GM19324 (cell line): ENCODE results near the gene PGM2.
"Not testable (repeated sequence)": the region's sequence is repeated elsewhere in the genome, so short reads cannot be mapped to it uniquely, and the experiment has no call there.

Source experiments
- ATAC-seq: cut with Tn5 transposase; IDR thresholded peaks from one replicate; pipeline ENCODE4 v1.9.1; 2021; ENCODE audit warnings: mild to moderate bottlenecking, moderate library complexity; ENCODE audit not compliant: unreplicated experiment, low FRiP score

PGM2 gene

DNA sequence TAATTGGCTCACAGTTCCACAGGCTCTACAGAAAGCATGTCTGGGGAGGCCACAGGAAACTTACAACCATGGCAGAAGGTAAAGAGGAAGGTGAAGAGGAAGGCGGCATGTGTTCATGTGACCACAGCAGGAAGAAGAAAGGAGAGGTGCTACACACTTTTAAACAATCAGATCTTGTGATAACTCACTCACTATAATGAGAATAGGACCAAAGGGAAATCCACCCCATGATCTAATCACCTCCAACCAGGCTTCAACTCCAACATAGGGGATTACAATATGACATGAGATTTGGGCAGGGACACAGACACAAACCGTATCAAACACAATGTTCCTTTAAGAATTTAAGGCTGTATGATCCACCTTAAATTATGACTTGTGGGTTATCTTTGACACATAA, 10.5 kb upstream of the PGM2 start:
- no peak for ATAC-seq

- no peak for ATAC-seq
These were observed 9.8 kb upstream of the PGM2 start for GRCh38 chr4:37816719-37817118.

GRCh38 chr4:37818752-37819151, 7.7 kb upstream of the PGM2 start:
- no peak for ATAC-seq

DNA sequence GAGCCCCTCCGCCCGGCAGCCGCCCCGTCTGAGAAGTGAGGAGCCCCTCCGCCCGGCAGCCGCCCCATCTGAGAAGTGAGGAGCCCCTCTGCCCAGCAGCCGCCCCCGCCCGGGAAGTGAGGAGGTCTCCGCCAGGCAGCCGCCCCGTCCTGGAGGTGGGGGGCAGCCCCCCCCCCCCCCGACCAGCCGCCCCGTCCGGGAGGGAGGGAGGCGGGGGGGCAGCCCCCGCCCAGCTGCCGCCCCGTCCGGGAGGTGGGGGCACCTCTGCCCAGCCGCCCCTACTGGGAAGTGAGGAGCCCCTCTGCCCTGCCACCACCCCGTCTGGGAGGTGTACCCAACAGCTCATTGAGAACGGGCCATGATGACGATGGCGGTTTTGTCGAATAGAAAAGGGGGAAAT, 6.0 kb upstream of the PGM2 start:
- ATAC-seq = not testable (repeated sequence)

GRCh38 chr4:37821953-37822605, 4.4 kb upstream of the PGM2 start:
- no peak for ATAC-seq

GRCh38 chr4:37825501-37825900, 985 bp upstream of the PGM2 start:
- ATAC-seq = not testable (repeated sequence)

- peak; percentile 8 for ATAC-seq
These were observed 555 bp upstream of the PGM2 start for GRCh38 chr4:37825968-37826294.

- ATAC-seq = peak; percentile 33
These were observed 672 bp downstream of the PGM2 start for GRCh38 chr4:37827030-37827685.

- no peak for ATAC-seq
These were observed 1.4 kb downstream of the PGM2 start for GRCh38 chr4:37827802-37828321.

DNA sequence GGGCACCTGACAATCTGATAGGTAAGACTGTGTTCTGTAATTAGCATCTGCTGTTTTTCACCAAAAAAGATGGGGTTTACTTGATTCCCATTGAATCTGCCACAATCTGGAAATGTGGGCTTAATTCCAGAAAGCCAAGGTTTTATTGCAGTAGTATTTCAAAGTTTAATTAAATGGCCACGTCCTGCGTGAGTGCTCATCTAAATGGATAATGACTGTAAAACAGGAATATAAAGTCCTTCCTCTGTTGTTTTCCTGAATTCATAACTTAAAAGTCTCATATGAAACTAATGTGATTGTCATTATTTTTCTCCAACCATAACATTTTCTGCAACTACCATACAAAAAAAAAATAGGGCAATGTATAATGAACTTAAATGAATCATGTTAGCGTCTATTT, 2.4 kb downstream of the PGM2 start:
- ATAC-seq = no peak

DNA sequence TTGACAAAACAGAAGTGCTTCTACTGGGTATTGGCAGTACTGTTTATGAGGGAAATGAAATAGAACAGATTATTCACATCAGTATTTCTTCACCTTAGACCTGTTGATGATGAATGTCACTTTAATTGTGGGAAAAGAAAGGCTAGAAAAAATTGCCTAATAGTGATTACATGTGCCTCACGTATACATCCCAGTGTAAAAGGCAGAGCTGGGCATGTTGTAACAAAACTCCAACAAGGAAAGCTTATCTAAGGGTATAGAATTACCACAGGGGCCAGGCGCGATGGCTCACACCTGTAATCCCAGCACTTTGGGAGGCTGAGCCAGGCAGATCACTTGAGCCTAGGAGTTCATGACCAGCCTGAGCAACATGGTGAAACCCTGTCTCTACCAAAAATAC, 4.2 kb downstream of the PGM2 start:
- no peak for ATAC-seq

- no peak for ATAC-seq
These were observed 8.5 kb downstream of the PGM2 start for GRCh38 chr4:37835031-37835430.

DNA sequence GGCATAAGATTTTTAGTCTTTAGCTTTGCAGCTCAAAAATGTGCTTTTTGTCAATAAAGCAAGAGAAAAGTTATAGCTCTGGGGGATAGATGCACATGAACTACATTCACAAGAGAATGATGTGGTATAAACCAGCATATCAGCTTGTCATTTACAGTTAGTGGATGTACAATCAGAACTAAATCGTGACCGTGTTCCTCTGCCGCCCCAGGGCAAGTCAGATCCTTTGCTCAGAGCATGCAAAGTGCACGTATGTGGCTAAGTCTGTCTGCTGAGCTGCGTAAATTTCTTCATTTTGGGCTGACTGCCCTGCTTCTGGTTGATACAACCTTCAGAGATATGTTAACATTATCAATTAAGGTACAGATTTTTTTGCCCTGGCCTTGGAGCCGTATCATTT, 9.3 kb downstream of the PGM2 start:
- ATAC-seq = no peak

GRCh38 chr4:37836274-37836673, 9.8 kb downstream of the PGM2 start:
- no peak for ATAC-seq

GRCh38 chr4:37836838-37837440, 10.5 kb downstream of the PGM2 start:
- ATAC-seq = no peak

DNA sequence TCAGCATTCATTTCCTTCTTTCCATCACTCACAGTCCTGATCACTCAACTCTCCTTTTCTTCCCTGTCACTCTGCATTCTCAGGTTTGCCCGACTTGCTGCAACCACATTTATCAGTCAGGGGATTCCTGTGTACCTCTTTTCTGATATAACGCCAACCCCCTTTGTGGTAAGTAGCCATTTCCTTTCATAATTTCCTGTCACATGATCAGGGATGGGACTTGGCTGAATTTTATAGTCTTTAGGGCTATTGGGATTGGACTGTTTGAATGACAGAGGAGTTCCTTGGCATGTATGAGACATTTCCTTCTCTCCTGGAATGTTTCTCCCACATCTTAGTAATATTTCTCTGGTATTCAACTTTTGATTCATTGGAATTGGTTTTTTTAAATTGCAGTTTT, 11.0 kb downstream of the PGM2 start:
- ATAC-seq = no peak

- no peak for ATAC-seq
These were observed 12.9 kb downstream of the PGM2 start for GRCh38 chr4:37839426-37839825.

- no peak for ATAC-seq
These were observed 17.7 kb downstream of the PGM2 start for GRCh38 chr4:37844204-37844603.

- no peak for ATAC-seq
These were observed 18.7 kb downstream of the PGM2 start for GRCh38 chr4:37845201-37845600.

- no peak for ATAC-seq
These were observed 20.9 kb downstream of the PGM2 start for GRCh38 chr4:37847311-37847884.

DNA sequence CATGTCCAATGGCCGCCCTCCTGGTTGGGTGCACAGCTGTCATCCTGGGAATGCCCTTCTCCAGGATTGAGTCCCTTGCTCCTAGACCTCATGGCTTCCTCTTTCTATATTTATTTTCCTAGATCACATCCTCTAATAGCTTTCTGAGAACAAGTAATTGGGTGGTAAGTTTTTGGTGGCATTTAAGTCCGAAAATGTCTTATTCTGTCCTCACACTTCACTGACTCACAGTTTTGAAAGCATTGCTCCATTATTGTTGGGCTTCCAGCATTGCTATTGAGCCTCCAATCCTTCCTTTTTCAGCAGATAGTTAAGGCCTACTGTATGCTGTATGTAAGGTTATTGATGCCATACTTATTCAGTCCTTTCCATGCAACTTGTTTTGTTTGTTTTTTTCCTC, 25.9 kb downstream of the PGM2 start:
- no peak for ATAC-seq

GRCh38 chr4:37858112-37858511, 31.6 kb downstream of the PGM2 start:
- ATAC-seq = no peak
